ENCODE data around the gene PTCH2. TPM values are rescaled to one million over a fixed set of nuclear protein-coding genes. Genes with fewer than 3 reads are reported as not detected.

Gene PTCH2
- total RNA-seq, 1 donor from 2014 or later: 3.0 TPM

GRCh38 chr1:44822981-44823451 is 20.0 kb downstream of the PTCH2 start:
- H3K9me3 Mint-ChIP-seq (ENCODE audit: low read depth): no peaks in the 10 kb centered on the region
- H3K4me3 Mint-ChIP-seq (ENCODE audit: low read depth): no peak overlapping the region
- no peaks in the 10 kb centered on the region for H3K27me3 Mint-ChIP-seq
- TF ChIP-seq CTCF (IDR thresholded peaks at IDR 0.05; ENCODE audit: unreplicated experiment): no peak
- no peaks in the 10 kb centered on the region for H3K36me3 Mint-ChIP-seq (ENCODE audit: insufficient read depth)
- no peak overlapping the region for H3K27ac Mint-ChIP-seq
- DNase-seq (ENCODE audit: low spot score, unreplicated experiment): no peak
- H3K4me1 Mint-ChIP-seq (ENCODE audit: low read depth): peaks cover 14% of the 10 kb centered on the region

GRCh38 chr1:44822131-44822701 is 20.8 kb downstream of the PTCH2 start:
- Mint-ChIP-seq H3K9me3 (ENCODE audit: low read depth) (no peaks in the 10 kb centered on the region), H3K4me3 (ENCODE audit: low read depth) (no peak overlapping the region)
- TF ChIP-seq CTCF (IDR thresholded peaks at IDR 0.05; ENCODE audit: unreplicated experiment): no peak

GRCh38 chr1:44821240-44821715 is 21.8 kb downstream of the PTCH2 start:
- peak overlapping the region; percentile 86 for H3K4me3 Mint-ChIP-seq (ENCODE audit: low read depth)
- H3K27me3 Mint-ChIP-seq: no peaks in the 10 kb centered on the region
- no peaks in the 10 kb centered on the region for H3K9me3 Mint-ChIP-seq (ENCODE audit: low read depth)
- H3K27ac Mint-ChIP-seq: peak overlapping the region; percentile 83
- TF ChIP-seq CTCF (IDR thresholded peaks at IDR 0.05; ENCODE audit: unreplicated experiment): no peak
- H3K4me1 Mint-ChIP-seq (ENCODE audit: low read depth): peaks cover 15% of the 10 kb centered on the region
- DNase-seq (ENCODE audit: low spot score, unreplicated experiment): no peak
- H3K36me3 Mint-ChIP-seq (ENCODE audit: insufficient read depth): peaks cover 2% of the 10 kb centered on the region

More at GRCh38 chr1:44822131-44822701, 20.8 kb downstream of the PTCH2 start:
- no peak overlapping the region for H3K27ac Mint-ChIP-seq
- peaks cover 15% of the 10 kb centered on the region for H3K4me1 Mint-ChIP-seq (ENCODE audit: low read depth)
- DNase-seq (ENCODE audit: low spot score, unreplicated experiment): no peak
- peaks cover 2% of the 10 kb centered on the region for H3K36me3 Mint-ChIP-seq (ENCODE audit: insufficient read depth)
- no peaks in the 10 kb centered on the region for H3K27me3 Mint-ChIP-seq

GRCh38 chr1:44820328-44821239 is 22.5 kb downstream of the PTCH2 start:
- Mint-ChIP-seq H3K27ac (peak overlapping the region; percentile 100), H3K9me3 (ENCODE audit: low read depth) (no peaks in the 10 kb centered on the region), H3K36me3 (ENCODE audit: insufficient read depth) (peaks cover 2% of the 10 kb centered on the region), H3K4me3 (ENCODE audit: low read depth) (peak overlapping the region; percentile 86), H3K27me3 (no peaks in the 10 kb centered on the region), H3K4me1 (ENCODE audit: low read depth) (peaks cover 15% of the 10 kb centered on the region)
- no peak for DNase-seq (ENCODE audit: low spot score, unreplicated experiment)
- TF ChIP-seq CTCF (IDR thresholded peaks at IDR 0.05; ENCODE audit: unreplicated experiment): no peak

- H3K27me3 Mint-ChIP-seq: no peaks in the 10 kb centered on the region
- H3K9me3 Mint-ChIP-seq (ENCODE audit: low read depth): no peaks in the 10 kb centered on the region
These were observed 23.3 kb downstream of the PTCH2 start for GRCh38 chr1:44819608-44820327.

More at GRCh38 chr1:44819608-44820327, 23.3 kb downstream of the PTCH2 start:
- Mint-ChIP-seq H3K36me3 (ENCODE audit: insufficient read depth) (peaks cover 8% of the 10 kb centered on the region), H3K4me1 (ENCODE audit: low read depth) (peaks cover 18% of the 10 kb centered on the region), H3K27ac (peak overlapping the region; percentile 100), H3K4me3 (ENCODE audit: low read depth) (peak overlapping the region; percentile 86)
- TF ChIP-seq CTCF (IDR thresholded peaks at IDR 0.05; ENCODE audit: unreplicated experiment): no peak
- peak; percentile 56 for DNase-seq (ENCODE audit: low spot score, unreplicated experiment)
